Coronary artery (tissue), 2 donors: Measurements from ENCODE around the gene BSPH1.
"Not testable (repeated sequence)": the region's sequence is repeated elsewhere in the genome, so short reads cannot be mapped to it uniquely, and the experiment has no call there.

Experiments used
- DNase-seq: peaks from one replicate; pipeline ENCODE4 v3.0.0-alpha.2; 2017; ENCODE audit warnings: low spot score
- H3K27ac ChIP-seq, 2 donors: fragments of 200-600 bp; sonication (generic); one replicate each; pipeline ENCODE4 v1.5.1; 2016 to 2019
- H3K4me3 ChIP-seq: fragments of 200-600 bp; sonication (generic); 2 replicates; pipeline ENCODE4 v1.5.1; 2016; ENCODE audit warnings: mild to moderate bottlenecking, moderate library complexity
- TF ChIP-seq, protein P1 (sequence below): fragments of 200-600 bp; sonication (generic); IDR thresholded peaks from one replicate; pipeline ENCODE4 v1.5.1; 2019; ENCODE audit warnings: antibody characterized with exemption

Gene BSPH1

DNA sequence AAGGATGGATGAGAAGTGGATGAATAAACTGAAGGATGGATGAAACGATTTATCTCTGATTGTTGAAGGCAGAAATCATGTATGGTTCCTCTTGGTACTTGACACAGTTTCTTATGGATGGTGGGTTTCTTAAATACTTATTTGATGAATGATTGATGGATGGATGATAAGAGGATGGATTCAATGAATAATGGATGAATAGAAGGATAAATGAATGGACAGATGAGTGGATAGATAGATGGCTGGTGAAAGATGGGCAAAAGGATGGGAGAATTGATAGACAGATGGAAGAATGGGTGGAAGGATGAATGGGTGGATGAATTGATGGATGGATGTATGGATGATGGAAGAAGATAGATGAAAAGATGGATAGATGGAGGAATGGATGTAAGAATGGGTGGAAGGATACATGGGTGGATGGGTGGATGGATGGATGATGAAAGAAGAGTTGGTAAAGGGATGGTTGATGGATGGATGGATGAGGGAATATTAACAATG is 4.3 kb upstream of the BSPH1 start:
- TF ChIP-seq, protein P1, sequence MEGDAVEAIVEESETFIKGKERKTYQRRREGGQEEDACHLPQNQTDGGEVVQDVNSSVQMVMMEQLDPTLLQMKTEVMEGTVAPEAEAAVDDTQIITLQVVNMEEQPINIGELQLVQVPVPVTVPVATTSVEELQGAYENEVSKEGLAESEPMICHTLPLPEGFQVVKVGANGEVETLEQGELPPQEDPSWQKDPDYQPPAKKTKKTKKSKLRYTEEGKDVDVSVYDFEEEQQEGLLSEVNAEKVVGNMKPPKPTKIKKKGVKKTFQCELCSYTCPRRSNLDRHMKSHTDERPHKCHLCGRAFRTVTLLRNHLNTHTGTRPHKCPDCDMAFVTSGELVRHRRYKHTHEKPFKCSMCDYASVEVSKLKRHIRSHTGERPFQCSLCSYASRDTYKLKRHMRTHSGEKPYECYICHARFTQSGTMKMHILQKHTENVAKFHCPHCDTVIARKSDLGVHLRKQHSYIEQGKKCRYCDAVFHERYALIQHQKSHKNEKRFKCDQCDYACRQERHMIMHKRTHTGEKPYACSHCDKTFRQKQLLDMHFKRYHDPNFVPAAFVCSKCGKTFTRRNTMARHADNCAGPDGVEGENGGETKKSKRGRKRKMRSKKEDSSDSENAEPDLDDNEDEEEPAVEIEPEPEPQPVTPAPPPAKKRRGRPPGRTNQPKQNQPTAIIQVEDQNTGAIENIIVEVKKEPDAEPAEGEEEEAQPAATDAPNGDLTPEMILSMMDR, result no peak
- no peak for DNase-seq
- Histone ChIP-seq H3K27ac (no peak overlapping the region), H3K4me3 (no peak overlapping the region)

DNA sequence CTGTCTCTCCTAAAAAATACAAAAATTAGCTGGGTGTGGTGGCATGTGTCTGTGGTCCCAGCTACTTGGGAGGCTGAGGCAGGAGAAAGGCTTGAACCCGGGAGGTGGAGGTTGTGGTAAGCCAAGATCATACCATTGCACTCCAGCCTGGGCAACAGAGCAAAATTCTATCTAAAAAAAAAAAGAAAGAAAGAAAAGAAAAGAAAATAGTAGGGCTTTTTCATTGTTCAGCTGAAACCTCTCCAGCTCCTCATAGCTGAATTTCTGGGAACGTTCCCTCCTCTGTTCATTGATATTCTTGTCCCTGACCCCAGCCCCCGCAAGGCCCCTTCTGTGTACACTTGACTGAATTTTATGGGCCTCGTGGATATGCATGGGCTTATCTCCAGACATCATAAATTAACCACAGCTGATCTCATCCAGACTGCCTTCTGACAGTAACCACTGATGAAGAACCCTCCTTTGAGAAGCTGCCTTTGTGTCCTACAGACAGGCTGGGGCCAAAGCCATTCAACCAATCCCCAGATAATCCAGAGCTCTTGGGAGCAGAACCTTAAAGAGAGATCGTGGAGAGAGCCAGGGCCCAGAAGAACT is 2.3 kb upstream of the BSPH1 start, which contains the start of gene ELSPBP1:
Gene ELSPBP1 (plus strand): TSS at position 424 of the 594 bp plus-strand sequence. CDS start 14,036 bp downstream, outside the sequence.
- DNase-seq, result no peak
- TF ChIP-seq, protein P1, result no peak
- Histone ChIP-seq H3K27ac (no peak within 1 kb of the TSS), H3K4me3 (no peak within 1 kb of the TSS)

DNA sequence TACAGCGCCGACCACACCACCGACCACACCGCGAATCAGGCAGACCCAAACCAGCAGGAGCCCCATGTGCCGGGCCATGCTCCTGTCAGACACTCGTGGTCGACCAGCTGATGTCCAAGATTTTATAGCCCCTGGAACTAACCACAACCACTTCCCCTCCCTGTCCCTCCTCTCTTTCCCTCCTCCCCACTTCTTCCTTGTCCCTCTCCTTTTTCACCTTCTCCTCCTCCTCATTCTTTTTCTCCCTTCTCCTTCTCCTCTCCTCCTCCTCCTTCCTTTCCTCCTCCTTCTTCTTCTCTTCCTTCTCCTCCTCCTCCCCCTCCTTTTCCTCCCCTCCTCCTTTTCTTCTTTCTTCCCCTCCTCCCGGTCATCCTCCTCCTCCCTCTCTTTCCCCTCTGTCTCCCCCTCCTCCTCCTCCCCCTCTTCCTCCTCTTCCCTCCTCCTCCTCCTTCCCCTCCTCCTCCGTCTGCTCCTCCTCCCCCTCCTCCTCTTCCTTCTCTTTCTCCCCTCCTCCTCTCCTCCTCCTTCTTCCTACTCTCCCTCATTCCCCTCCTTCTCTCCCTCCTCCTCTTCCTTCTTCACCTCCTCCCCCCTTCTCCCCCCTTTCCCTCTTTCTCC is 670 bp downstream of the BSPH1 start:
- Histone ChIP-seq H3K27ac (no peak overlapping the region), H3K4me3 (no peak overlapping the region)
- TF ChIP-seq, protein P1, result no peak
- DNase-seq, result no peak

DNA sequence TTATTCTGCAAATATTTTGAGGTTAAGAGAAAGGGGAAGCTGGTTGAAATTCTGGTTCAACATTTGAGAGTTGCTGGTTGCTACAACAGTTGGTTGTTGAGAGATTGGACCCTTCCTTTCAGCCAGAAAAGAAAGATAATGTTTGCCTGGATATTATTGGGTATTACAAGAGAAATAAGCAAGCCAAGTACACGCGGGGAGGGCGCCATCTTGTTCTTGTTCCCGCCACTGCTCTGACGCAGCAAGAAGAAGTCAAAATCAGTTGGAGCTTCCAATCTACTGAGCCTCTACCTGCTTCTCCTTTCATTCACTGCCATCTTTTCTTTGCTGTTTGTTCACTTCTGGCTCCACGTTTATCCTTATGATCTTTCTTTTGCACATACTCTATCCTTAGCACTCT is 18.4 kb downstream of the BSPH1 start:
- H3K27ac ChIP-seq, result no peak overlapping the region
- H3K4me3 ChIP-seq, result no peak overlapping the region
- DNase-seq, result no peak
- TF ChIP-seq, protein P1, result no peak

DNA sequence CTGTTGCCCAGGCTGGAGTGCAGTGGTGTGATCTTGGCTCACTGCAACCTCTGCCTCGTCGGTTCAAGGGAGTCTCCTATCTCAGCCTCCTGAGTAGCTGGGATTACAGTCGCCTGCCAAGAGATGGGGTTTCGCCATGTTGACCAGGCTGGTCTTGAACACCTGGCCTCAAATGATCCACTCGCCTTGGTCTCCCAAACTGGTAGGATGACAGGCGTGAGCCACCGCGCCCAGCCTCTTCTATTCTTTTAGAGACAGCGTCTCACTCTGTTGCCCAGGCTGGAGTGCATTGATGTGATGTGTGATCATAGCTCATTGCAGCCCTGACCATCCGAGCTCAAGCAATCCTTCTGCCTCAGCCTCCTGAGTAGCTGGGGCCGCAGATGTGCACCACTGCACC is 36.0 kb downstream of the BSPH1 start:
- H3K27ac ChIP-seq, H3K4me3 ChIP-seq, DNase-seq: not testable (repeated sequence)

DNA sequence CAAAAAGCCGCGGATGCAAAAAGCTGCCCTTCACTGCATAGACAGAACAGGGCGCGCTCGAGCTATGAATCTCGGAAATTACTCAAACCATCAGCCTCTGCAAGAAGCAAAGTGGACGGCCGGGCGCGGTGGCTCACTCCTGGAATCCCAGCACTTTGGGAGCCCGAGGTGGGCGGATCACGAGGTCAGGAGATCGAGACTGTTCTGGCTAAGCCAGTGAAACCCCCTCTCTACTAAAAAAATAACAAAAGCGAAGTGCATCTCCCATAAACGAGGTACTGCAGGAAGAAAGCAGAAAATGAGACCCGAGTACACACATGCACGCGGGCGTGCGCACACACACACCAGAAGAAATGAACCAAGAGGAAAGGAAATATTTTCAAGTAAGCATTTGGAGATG is 39.8 kb downstream of the BSPH1 start:
- DNase-seq, H3K4me3 ChIP-seq: not testable (repeated sequence)

DNA sequence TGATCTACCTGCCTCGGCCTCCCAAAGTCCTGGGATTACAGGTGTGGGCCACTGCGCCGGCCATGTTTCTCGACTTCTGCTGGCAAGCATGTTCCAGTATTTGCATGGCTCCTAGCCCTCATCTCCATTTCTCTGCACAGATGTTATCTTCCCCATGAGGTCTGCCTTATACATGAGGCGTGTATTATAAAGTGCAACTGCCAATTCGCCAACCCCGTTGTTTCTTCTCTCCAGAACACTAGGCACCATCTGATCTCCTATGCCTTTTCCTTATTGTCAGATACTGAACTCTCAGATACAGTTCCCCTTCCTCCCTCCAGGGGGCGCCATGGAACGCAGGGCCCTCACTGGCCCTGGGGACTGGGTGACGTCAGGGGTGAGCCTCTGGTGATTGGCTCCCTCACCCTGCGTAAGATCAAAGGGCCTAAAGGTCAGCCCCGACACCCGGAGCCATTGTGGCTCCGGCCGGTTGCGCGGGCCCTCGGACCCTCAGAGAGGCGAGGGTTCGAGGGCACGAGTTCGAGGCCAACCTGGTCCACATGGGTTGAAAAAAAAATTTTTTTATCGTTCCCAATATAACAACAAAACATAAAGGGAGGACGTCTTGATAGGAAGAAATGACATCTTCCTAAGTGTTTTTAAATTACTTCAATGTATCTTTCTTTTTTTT is 42.0 kb downstream of the BSPH1 start:
- not testable (repeated sequence) for DNase-seq, H3K4me3 ChIP-seq, H3K27ac ChIP-seq

More for the DNA sequence above, 39.8 kb downstream of the BSPH1 start:
- H3K27ac ChIP-seq, result not testable (repeated sequence)

DNA sequence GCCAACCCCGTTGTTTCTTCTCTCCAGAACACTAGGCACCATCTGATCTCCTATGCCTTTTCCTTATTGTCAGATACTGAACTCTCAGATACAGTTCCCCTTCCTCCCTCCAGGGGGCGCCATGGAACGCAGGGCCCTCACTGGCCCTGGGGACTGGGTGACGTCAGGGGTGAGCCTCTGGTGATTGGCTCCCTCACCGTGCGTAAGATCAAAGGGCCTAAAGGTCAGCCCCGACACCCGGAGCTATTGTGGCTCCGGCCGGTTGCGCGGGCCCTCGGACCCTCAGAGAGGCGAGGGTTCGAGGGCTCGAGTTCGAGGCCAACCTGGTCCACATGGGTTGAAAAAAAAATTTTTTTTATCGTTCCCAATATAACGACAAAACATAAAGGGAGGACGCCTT is 63.4 kb downstream of the BSPH1 start:
- not testable (repeated sequence) for H3K27ac ChIP-seq, H3K4me3 ChIP-seq, DNase-seq

DNA sequence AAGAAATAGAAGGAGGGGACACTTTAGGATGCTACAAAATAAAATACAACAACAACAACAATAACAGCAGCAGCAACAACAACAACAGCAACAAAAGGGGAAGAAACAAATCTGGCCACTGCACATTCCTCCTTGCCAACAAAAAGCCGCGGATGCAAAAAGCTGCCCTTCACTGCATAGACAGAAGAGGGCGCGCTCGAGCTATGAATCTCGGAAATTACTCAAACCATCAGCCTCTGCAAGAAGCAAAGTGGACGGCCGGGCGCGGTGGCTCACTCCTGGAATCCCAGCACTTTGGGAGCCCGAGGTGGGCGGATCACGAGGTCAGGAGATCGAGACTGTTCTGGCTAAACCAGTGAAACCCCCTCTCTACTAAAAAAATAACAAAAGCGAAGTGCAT is 71.9 kb downstream of the BSPH1 start:
- TF ChIP-seq, protein P1, result peak; percentile 91
- DNase-seq, H3K4me3 ChIP-seq, H3K27ac ChIP-seq: not testable (repeated sequence)
